CD1c-positive myeloid dendritic cell (primary cell): ENCODE measurements around the gene SUSD6.
A peak's percentile ranks its signal among the peaks of the same experiment; 100 is the strongest.

Experiments
- DNase-seq: peaks from one replicate; pipeline ENCODE4 v3.0.0-alpha.2; 2016; ENCODE audit errors: extremely low spot score

SUSD6 gene

DNA sequence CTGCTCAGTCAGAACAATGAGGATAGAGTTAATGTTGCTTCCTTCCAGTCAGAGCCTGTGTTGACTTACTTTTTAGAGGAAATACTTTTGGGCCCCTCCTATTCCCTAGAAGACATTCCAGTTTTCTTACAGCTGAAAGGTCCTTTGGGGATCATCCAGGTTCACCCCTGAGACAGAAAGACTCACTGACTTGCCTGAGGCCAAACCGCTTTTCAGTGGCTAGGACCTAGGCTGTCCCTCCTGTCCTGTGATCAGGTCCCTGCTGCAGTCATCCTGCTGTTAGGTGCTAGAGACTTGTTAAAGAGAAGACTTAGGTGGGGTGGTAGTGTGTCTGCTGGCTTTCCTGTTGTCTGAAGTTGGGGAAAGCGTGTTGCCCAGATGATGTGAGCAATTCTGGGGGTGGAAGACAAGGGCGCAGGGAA lies 39.6 kb downstream of the SUSD6 start:
- DNase-seq: no peak

- DNase-seq: peak; percentile 59
Measured at GRCh38 chr14:69651664-69652063, 40.3 kb downstream of the SUSD6 start.

DNA sequence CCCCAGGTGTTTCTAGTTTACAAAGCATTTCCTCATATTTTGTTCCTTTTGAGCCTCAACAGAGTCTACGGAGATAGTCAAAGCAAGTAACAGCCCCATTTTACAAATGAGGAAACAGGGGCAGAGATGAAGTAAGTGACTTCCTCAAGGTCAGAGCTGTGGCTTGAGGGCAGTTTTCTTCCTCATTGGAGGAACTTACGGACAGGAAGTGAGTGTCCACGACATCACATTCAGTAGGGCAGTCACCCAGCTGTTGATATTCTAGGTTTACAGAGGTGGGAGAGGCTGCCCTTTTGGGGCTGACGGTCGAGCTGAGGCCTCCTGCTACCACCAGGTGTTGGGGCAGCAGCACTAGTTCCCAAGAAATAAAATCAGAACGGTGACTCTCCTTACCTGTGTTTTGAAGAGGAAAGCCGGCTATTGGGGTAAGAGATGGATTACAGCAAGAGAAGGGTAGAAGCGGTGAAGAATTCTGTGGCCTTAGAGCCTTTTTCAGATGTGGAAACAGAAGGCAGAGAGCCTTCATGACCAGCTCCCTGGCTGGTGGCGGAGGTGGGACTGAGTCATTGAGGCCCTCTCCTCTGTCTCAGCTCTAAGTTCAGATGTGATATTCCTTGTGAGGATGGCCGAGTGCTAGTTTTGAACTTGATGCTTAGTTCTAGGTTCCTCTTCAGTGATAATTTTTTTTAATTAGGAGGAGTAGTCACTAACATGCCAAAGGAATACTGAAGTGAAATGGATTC lies 41.7 kb downstream of the SUSD6 start:
- peak; percentile 95 for DNase-seq

DNA sequence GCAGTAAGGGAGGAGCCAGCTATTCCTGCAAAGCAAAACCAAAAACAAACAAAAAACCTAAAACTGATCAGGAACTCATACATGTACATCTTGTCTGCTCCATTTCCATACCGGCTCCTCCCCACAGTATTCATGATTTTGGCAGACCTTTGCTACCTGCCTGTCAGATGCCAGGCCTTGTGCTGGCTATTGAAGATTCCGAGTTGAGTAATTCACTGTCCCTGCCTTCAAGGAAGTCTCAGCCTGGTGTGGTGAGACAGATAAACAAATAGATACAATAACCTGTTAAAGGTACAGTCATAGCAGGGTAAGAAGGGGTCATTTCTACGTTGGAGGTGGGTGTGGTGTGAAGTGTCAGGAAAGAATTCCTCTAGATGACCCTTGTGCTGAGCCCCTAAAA lies 42.7 kb downstream of the SUSD6 start:
- no peak for DNase-seq

- no peak for DNase-seq
Measured at GRCh38 chr14:69657950-69658355, 46.6 kb downstream of the SUSD6 start.

GRCh38 chr14:69658664-69659261 lies 47.4 kb downstream of the SUSD6 start:
- DNase-seq: no peak

DNA sequence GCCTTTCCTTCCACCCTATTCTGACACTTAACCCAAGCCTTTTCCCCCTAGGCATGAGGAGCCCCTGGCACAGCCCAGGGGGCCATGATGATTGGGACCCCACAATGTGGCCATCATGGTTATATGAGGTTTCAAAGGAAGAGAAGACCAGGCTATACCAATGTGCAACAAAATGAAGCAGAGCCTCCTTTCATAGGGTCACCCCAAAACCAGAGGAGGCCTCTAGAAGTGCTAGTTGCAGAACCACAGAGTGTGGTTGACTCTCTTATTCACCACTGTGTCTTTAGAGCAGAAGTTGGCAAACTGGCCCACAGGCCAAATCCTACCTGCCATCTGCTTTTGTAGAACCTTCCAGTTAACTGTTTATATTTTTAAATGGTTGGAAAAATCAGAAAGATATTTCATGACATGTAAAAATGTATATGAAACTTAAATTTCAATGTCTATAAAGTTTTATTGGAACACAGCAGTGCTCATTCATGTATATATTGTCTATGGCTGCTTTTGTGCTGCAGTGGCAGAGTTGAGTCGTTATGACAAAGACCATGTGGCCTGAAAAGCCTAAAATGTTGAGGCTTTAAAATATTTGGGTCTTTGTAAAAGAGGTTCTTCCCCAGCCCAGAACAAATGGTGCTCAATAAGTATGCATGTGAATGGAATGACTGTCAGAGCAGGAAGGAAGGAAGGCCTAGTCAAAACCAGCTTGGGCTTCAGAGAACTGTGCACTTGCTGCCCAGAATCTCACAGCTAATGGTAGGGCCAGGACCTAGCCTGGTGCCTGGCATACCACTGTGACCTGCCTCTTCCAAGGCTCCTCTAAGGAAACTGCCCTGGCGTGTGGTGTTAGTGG lies 49.2 kb downstream of the SUSD6 start:
- no peak for DNase-seq

- DNase-seq: no peak
Measured at GRCh38 chr14:69661194-69661537, 49.8 kb downstream of the SUSD6 start.

- no peak for DNase-seq
Measured at GRCh38 chr14:69662636-69663299, 51.4 kb downstream of the SUSD6 start.

DNA sequence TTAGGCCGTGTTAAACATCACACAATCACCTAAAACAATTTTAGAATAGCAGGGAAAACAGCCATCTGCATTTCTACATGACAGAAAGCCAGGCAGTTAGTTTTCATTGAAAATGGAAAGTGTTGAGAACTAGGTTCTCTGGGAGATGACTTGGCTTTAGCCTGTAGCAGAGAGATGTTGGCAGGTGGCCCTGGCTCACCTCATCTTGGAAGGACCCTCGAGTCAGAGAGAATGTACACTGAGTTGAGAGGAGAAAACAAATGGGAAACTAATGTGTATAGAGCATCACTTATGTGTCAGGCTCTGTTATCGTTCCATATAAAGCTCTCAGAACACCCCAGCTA lies 51.9 kb downstream of the SUSD6 start:
- DNase-seq: no peak

DNA sequence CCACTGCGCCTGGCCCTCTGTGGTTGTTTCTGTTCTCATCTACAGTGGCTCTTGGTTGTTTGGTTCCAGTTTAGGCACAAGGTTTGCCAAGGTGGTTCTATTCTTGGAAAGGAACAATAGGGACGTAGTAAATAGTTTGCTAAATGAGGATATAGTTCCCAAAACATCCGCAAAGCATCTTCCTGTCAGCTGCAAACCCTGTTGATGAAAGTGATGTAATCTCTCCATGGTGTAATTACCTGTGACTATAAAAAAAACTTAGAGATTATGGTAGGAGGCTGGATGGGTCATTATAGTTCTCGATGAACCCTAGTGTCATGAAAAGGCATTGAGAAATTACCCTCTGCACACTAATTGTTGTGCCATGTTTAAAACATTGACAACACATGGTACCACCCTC lies 52.9 kb downstream of the SUSD6 start:
- DNase-seq: no peak

DNA sequence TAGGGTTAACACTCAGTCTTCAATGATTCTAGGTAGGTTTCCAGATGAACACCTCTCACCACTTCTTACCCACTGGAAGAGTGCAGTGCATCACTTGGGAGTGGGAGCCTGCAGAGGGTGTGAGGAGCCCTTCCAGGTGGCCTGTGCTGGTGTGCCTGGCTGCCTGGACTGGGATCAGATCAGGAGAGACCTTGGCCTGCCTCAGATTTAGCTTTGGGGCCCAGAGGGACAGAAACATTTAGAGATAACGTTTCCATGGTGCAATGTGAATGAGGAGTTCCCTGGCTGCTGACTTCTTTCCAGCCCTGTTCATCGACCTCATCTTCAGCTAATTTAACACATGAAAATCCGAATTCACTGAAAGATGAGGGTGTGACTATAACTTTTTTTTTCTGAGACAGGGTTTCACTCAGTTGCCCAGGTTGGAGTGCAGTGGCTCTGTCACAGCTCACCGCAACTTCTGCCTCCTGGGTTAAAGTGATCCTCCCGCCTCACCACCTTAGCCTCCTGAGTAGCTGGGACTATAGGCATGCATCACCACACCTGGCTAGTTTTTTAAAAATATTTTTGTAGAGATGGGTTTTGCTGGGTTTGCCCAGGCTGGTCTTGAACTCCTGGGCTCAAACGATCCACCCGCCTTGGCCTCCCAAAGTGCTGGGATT lies 53.6 kb downstream of the SUSD6 start:
- DNase-seq: no peak

DNA sequence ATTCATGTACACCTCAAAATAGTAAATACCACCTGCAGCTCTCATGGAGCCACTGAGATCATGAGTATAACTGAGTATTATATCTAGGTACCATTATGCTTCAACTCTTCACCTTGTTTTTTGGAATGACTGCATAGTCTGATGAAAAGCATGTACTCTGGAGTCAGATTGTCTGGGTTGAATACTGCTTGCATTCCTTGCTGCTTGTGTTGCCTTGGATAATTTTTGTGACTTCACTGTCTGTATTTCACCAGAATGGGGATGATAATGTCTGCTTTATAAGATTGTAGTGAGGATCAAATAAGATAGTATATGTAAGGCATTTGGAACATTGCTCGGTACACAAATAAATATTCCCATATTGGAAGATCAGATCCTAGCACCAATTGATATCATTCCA lies 54.2 kb downstream of the SUSD6 start:
- DNase-seq: no peak

DNA sequence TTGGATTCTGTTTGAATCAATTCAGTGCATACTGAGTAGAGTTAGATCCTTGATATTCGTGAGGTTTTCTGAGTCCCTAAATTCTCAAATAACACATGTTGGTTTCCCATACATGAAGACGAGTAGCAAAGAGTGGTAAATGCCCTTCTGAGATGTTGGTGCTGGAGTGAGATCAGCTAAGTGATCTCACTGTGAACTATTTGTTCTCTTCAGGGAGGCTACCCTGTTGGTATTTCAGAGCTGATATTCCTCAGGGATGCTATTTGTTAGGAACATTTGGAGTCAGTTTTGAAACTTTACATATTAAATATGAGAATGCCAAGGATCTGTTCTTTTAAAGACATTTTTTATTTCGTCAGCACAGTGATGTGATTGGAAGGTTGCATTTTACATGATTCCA lies 54.7 kb downstream of the SUSD6 start:
- no peak for DNase-seq

DNA sequence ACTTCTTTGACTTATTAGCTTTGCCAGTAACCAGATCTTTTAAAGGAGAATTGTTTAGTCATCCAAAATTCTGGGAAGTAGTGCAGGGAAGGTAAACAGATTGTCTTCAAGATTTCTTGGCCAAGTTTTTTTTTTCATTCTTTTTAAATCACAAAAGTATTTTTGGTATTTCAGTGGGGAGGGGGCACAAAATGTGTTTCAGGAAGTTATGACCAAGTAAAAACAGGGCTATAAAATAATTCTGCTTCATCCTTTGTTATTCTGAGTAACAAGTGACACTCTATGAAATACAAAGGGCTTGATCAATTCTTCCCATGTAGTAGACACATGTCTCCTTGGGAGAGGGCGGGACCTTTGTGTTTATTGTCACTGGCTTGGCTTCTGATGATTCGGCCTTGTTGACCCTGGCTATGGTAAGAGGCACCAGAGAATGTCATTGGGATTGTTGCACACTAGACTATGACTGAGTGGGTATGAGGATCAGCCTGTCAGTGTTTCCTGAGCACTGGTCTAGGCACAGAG lies 55.4 kb downstream of the SUSD6 start:
- no peak for DNase-seq

GRCh38 chr14:69667938-69668335 lies 56.5 kb downstream of the SUSD6 start:
- peak; percentile 59 for DNase-seq

- DNase-seq: no peak
Measured at GRCh38 chr14:69669375-69669774, 58.0 kb downstream of the SUSD6 start.

GRCh38 chr14:69670093-69670492 lies 58.7 kb downstream of the SUSD6 start:
- no peak for DNase-seq

GRCh38 chr14:69671365-69672030 lies 60.1 kb downstream of the SUSD6 start:
- DNase-seq: no peak

- peak; percentile 60 for DNase-seq
Measured at GRCh38 chr14:69672356-69672755, 61.0 kb downstream of the SUSD6 start.

DNA sequence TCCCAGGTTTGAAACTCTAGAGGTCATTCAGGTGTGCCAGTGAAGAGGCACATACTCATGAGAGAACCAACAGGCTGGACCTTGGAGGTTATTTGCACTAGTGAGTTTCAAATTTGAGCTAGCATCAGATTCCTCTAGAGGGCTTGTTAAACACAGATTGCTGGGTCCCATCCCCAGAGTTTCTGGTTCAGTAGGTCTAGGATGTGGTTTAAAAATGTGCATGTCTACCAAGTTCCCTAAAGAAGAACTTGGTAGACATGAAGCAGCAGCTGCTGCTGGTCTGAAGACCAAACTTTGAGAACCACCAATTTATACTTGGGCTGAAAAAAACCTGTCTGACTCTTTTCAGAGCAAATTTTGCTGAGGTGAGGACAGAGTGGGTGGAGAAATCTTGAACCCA lies 61.7 kb downstream of the SUSD6 start:
- DNase-seq: no peak
